Type B pancreatic cell (in vitro differentiated cells): ENCODE measurements around the gene USP34. TPM values are rescaled to one million over a fixed set of nuclear protein-coding genes. Genes with fewer than 3 reads are reported as not detected.

ENCODE experiments used
- DNase-seq: peaks from one replicate; pipeline ENCODE4 v3.0.0; 2021; ENCODE audit warnings: mixed read lengths; ENCODE audit not compliant: unreplicated experiment; ENCODE audit errors: extremely low spot score
- H3K27ac Mint-ChIP-seq: 2 replicates; pipeline ENCODE4 v1.8.0; 2021; ENCODE audit warnings: mild to moderate bottlenecking, mixed read lengths
- H3K27me3 Mint-ChIP-seq: 2 replicates; pipeline ENCODE4 v1.8.0; 2021; ENCODE audit warnings: mixed read lengths
- H3K36me3 Mint-ChIP-seq: 2 replicates; pipeline ENCODE4 v1.8.0; 2021; ENCODE audit warnings: mixed read lengths
- H3K4me1 Mint-ChIP-seq: one replicate; pipeline ENCODE4 v1.8.0; 2021; ENCODE audit warnings: mixed read lengths; ENCODE audit not compliant: unreplicated experiment
- H3K4me3 Mint-ChIP-seq: 2 replicates; pipeline ENCODE4 v1.8.0; 2021; ENCODE audit warnings: mild to moderate bottlenecking, mixed read lengths
- H3K9me3 Mint-ChIP-seq: 2 replicates; pipeline ENCODE4 v1.8.0; 2021; ENCODE audit warnings: mixed read lengths
- total RNA-seq: library from RNA; stranded (reverse); gene quantifications from 2 replicates; pipeline ENCODE4 v1.2.1, GENCODE V29; 2021; ENCODE audit warnings: low replicate concordance
- TF ChIP-seq, protein P1 (sequence below): fragments of 200-600 bp; sonication (generic); conservative IDR thresholded peaks from 2 replicates; pipeline ENCODE4 v1.5.0; 2021; ENCODE audit warnings: antibody characterized with exemption, mild to moderate bottlenecking

The USP34 gene
- total RNA-seq, 1 donor from 2014 or later: 94.7 TPM

DNA sequence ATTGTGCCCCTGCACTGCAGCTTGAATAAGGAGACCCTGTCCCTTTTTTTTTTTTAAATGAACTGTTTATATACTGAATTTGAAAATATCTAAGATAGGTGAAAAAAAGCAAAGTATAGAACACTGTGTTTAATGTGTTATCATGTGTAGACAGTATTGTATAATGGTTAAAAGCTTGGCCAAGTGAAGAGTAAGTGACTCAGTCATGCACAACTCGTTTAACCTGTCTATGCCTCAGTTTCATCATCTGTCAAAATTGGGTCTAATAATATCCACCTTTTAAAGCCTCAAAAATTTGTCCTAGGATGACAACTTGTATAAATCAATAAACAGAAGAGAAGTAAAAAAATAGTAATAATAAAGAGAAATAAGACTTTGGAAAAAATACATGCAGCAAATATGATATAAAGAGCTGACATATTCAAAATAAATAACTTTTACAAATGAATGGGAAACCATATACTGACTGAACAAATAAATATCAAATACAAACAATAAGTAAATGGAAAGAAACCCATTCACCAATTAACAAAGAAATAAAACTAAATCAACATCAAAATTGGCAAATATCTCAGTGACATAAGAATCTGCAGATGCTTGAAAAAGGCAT lies 195.2 kb downstream of the USP34 start:
- TF ChIP-seq, protein P1, sequence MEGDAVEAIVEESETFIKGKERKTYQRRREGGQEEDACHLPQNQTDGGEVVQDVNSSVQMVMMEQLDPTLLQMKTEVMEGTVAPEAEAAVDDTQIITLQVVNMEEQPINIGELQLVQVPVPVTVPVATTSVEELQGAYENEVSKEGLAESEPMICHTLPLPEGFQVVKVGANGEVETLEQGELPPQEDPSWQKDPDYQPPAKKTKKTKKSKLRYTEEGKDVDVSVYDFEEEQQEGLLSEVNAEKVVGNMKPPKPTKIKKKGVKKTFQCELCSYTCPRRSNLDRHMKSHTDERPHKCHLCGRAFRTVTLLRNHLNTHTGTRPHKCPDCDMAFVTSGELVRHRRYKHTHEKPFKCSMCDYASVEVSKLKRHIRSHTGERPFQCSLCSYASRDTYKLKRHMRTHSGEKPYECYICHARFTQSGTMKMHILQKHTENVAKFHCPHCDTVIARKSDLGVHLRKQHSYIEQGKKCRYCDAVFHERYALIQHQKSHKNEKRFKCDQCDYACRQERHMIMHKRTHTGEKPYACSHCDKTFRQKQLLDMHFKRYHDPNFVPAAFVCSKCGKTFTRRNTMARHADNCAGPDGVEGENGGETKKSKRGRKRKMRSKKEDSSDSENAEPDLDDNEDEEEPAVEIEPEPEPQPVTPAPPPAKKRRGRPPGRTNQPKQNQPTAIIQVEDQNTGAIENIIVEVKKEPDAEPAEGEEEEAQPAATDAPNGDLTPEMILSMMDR: no peak
- peaks cover 34% of the 10 kb centered on the region for H3K36me3 Mint-ChIP-seq

DNA sequence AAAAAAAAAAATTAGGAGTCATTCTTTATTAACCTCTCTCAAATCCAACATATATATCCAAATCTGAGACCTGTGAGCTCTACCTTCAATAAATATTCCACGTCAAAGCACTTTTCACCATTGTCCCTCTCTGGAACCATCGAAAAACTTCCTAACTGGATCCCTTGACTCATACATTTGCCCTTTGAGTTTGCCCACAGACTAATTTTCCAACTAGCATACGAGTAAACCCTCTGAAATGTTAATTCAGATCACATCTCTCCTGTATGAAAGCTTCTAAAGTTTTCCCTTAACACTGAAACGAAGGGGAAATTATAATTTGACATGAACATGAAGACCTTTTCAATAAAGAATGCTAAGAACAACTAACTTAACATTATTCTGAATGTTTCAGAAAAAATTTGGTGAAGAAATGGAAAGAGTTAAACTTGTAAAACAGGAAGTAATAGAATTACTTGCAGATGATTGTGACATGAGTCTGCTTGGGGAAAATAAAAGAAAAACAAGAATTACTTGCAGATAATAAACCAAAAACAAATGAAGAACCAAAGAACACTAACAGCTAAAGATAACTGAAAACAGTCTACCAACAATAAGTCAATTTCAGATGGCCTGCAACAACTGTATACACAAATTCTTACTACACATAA lies 198.3 kb downstream of the USP34 start:
- Mint-ChIP-seq H3K9me3 (no peaks in the 10 kb centered on the region), H3K27ac (no peak overlapping the region), H3K4me1 (no peaks in the 10 kb centered on the region), H3K27me3 (no peaks in the 10 kb centered on the region), H3K4me3 (no peak overlapping the region), H3K36me3 (peaks cover 35% of the 10 kb centered on the region)
- DNase-seq: no peak
- TF ChIP-seq, protein P1: no peak

More for the DNA sequence above, 195.2 kb downstream of the USP34 start:
- H3K4me3 Mint-ChIP-seq: no peak overlapping the region
- no peak for DNase-seq
- peaks cover 4% of the 10 kb centered on the region for H3K9me3 Mint-ChIP-seq
- no peaks in the 10 kb centered on the region for H3K4me1 Mint-ChIP-seq
- H3K27ac Mint-ChIP-seq: no peak overlapping the region
- no peaks in the 10 kb centered on the region for H3K27me3 Mint-ChIP-seq

DNA sequence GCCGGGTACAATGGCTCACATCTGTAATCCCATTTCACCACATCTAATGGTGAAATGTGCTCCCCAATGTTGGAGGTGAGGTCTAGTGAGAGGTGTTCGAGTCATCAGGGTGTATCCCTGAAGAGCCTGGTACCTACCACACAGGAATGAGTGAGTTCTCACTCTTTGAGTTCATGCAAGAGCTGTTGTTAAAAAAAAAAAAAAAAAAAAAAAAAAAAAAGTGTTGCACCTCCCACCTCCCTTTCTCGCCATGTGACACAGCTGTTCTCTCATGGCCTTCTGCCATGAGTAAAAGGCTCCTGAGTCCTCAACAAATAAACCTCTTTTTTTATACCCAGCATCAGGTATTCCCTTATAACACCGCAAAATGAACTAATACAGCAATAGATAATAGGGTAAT lies 202.6 kb downstream of the USP34 start:
- DNase-seq: no peak
- Mint-ChIP-seq H3K36me3 (peaks cover 33% of the 10 kb centered on the region), H3K4me1 (no peaks in the 10 kb centered on the region), H3K4me3 (no peak overlapping the region), H3K27me3 (no peaks in the 10 kb centered on the region), H3K27ac (no peak overlapping the region), H3K9me3 (no peaks in the 10 kb centered on the region)
- TF ChIP-seq, protein P1: no peak

DNA sequence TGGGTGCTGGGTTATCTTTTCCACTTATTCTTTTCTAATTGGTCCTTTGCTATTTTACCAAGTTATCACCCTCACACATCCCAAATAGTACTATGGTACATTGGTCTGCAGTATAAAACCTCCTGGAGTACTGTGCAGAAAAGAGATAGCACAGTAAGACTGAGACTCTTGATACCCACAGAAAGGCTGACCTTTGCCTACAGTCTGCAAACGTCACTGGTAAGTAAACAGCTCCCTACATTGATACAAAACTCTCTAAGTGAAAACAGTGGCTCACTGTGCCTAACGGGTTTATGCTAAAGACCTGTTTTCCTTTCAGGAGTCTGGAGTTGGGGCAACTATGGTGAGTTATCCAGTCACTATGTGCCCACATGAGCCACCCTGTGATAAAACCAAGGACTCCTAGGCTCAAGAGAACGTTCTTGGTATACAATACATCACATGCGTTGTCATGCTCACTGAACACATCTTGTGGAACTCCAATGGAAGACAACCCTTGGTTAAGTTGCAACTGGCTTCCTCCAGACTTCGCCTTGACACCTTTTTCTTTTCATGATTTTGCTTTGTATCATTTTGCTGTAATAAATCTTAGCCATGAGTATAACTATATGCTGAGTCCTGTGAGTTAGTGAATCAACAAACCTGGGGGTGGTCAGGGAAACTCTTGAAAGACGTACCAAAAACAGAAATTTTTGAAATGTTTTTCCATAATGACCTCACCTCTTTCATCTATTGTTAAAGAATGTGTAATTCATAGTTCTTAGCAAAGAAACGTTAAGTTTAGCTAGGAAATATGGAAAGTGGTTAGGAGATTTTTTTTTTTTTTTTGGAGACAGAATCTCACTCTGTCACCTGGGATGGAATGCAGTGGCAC lies 204.0 kb downstream of the USP34 start:
- no peaks in the 10 kb centered on the region for H3K4me1 Mint-ChIP-seq
- peak overlapping the region; percentile 34 for H3K27ac Mint-ChIP-seq
- H3K27me3 Mint-ChIP-seq: no peaks in the 10 kb centered on the region
- H3K9me3 Mint-ChIP-seq: no peaks in the 10 kb centered on the region
- TF ChIP-seq, protein P1: no peak
- peaks cover 34% of the 10 kb centered on the region for H3K36me3 Mint-ChIP-seq
- no peak overlapping the region for H3K4me3 Mint-ChIP-seq
- DNase-seq: no peak

DNA sequence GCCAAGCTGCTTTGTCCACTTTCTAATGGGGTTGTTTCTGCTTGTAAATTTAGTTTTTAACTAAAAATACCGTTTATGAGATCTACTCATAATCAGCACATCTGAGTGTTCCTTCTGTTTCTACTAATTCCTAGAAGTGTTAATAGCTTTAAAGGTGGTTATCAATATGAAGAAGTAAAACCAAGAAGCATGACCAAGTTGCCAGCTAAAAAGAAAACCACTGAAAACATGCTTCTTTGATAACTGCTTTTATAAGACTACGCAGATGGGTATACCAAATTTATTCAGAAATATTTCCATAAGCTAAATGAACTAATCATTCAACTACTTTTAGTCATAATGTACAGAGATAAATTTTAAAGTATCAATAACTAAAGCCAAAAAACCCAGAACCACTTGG lies 207.1 kb downstream of the USP34 start:
- Mint-ChIP-seq H3K4me3 (no peak overlapping the region), H3K27ac (no peak overlapping the region), H3K36me3 (peaks cover 32% of the 10 kb centered on the region), H3K4me1 (no peaks in the 10 kb centered on the region), H3K27me3 (no peaks in the 10 kb centered on the region), H3K9me3 (no peaks in the 10 kb centered on the region)
- no peak for DNase-seq
- TF ChIP-seq, protein P1: no peak
